DND-41 (cell line): Measurements from ENCODE around the gene CCT7.

Source experiments
- EZH2 ChIP-seq: IDR thresholded peaks from 3 replicates; pipeline ENCODE4 v1.6.1; 2012; ENCODE audit warnings: borderline replicate concordance, low read depth, mild to moderate bottlenecking, moderate library complexity, low read length, inconsistent platforms; ENCODE audit not compliant: severe bottlenecking
- TF ChIP-seq, protein P1 (sequence below): IDR thresholded peaks from 2 replicates; pipeline ENCODE4 v1.5.1; 2012; ENCODE audit warnings: borderline replicate concordance, low read length, moderate library complexity, mild to moderate bottlenecking; ENCODE audit not compliant: poor library complexity, severe bottlenecking; ENCODE audit errors: extremely low read depth

DNA sequence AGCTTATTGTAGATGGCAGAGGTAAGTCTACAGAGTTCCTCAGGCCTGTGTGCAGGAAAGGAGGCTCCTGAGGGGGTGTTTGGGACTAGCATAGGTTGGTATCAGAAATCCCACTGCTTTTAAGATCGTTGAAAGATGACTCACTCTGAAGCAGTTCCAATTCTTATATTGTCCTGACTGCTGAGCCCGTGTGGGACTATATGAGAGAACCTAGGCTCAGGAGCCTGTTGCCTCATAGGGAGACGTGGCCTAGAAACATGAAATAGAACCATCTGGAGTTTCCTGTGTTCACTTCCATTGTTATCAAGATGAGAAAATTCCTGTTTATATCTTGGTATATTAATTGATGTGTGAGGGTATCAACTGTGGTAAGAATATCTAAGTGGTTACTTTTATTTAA is 5.7 kb downstream of the CCT7 start:
- TF ChIP-seq, protein P1, sequence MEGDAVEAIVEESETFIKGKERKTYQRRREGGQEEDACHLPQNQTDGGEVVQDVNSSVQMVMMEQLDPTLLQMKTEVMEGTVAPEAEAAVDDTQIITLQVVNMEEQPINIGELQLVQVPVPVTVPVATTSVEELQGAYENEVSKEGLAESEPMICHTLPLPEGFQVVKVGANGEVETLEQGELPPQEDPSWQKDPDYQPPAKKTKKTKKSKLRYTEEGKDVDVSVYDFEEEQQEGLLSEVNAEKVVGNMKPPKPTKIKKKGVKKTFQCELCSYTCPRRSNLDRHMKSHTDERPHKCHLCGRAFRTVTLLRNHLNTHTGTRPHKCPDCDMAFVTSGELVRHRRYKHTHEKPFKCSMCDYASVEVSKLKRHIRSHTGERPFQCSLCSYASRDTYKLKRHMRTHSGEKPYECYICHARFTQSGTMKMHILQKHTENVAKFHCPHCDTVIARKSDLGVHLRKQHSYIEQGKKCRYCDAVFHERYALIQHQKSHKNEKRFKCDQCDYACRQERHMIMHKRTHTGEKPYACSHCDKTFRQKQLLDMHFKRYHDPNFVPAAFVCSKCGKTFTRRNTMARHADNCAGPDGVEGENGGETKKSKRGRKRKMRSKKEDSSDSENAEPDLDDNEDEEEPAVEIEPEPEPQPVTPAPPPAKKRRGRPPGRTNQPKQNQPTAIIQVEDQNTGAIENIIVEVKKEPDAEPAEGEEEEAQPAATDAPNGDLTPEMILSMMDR = no peak
- no peak for TF ChIP-seq EZH2
